Measurements from ENCODE around the gene C1orf35. TPM values are rescaled to one million over a fixed set of nuclear protein-coding genes. Genes with fewer than 3 reads are reported as not detected.

The C1orf35 gene
- total RNA-seq, 2 donors from 2014 or later, result 17.6 to 19.4 TPM

DNA sequence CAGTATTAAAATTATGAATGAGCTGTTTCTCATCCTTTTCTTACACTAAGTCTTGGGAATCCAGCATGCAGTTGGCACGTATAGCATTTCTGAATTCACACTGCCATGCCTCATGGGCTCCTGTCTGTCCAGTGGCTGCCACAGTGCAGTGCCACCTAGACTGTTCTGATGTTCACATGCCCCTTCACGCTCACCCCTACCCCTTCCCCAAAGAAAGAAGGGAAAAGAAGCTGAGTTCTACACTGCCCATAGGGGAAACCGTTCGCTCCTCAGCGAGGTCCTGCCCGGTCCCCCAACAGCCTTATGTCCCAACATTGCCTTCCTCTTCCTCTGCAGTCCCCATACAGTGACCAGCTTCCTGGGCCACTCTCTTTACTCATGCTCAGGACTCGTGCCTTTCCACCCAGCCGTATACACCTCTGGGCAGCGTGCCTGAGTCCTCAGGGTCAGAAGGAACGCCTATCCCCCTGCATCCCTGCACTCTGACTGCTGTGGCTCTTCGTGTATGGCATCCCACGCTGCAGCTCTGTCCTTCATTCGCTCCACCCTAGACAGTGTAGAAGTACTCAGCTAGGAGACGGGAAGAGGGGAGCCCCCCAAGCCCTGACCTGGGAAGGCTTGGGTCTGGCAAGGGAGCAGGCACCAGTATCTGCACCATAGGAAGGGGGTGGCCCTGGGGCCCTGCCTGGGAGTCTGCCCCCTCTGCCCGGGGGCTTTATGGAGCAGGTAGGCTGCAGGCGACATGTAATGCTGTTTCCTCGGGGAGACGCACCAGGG lies 44.8 kb downstream of the C1orf35 start:
- Mint-ChIP-seq H3K9me3 (peaks cover 0 to 3% of the 10 kb centered on the region in 2 donors), H3K27ac (no peak overlapping the region), H3K36me3 (peaks cover 0 to 5% of the 10 kb centered on the region in 2 donors)
- ATAC-seq (no peak), DNase-seq (ENCODE audit: low spot score in 2 of 2) (peak in 1 of 2 donors; percentile 51)

Other genes starting within 250 kb of the C1orf35 start
- gene WNT9A, start 155.4 kb downstream of the C1orf35 start, total RNA-seq, result not detected
- under 1 TPM in 1 of 2 donors, not detected in 1; 0.08 TPM for gene WNT3A, start 96.3 kb downstream of the C1orf35 start, total RNA-seq
- gene ARF1, start 20.6 kb downstream of the C1orf35 start, total RNA-seq, result 100 to 1,000 TPM; 308 to 333 TPM
- 10 to 100 TPM; 50.6 to 52.5 TPM for gene MRPL55, start 6.0 kb upstream of the C1orf35 start, total RNA-seq
- 100 to 1,000 TPM; 206 to 293 TPM for gene GUK1, start 37.0 kb upstream of the C1orf35 start, total RNA-seq
- under 1 TPM; 0.16 to 0.86 TPM for gene GJC2, start 46.6 kb upstream of the C1orf35 start, total RNA-seq
- gene IBA57, start 62.5 kb upstream of the C1orf35 start, total RNA-seq, result 10 to 100 TPM in 1 of 2 donors, 1 to 10 TPM in 1; 3.2 to 12.8 TPM
- 10 to 100 TPM; 20.8 to 37.5 TPM for gene OBSCN, start 104.7 kb upstream of the C1orf35 start, total RNA-seq

Data from activated naive CD4-positive, alpha-beta T cell treated with anti-CD3 and anti-CD28 coated beads, Interleukin-2, amount 50 U/mL, for 72 hours (primary cell).